ENCODE data around the gene OSBP. TPM values are rescaled to one million over a fixed set of nuclear protein-coding genes. Genes with fewer than 3 reads are reported as not detected.

OSBP gene
- total RNA-seq, 2 donors from 2014 or later: 41.2 to 44.3 TPM

DNA sequence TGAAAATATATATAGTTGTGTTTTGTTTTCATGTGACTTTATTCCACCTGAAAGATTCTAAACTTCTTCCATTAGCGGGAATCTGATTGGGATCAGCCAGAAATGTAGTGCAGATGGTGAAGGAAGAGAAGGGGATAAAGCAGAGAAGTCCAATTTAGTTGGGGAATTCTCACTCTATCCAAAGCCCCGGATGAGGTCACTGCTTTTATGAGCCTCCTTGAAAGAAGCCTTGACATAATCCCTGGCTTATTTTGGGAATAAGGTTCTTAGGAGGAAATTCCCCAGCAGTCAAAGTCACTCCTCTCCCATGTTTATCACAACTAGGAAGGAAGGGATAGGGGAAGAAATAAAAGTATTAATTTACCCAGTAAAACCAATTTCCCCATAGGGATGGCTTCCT, 41.1 kb downstream of the OSBP start:
- 89% methylated on average over 2 of the region's 2 CpGs; no CpG with 5 or more reads in 1 of the 2 experiments for WGBS, 2 experiments (ENCODE audit: insufficient coverage in 1 of 2, insufficient read length in 1 of 2)
- no peaks in the 10 kb centered on the region for H3K9me3 Mint-ChIP-seq
- Histone ChIP-seq H3K4me1 (ENCODE audit: control insufficient read depth, insufficient read depth, low read length) (no peaks in the 10 kb centered on the region), H3K27me3 (ENCODE audit: control insufficient read depth, insufficient read depth, low read length, poor library complexity, severe bottlenecking) (no peaks in the 10 kb centered on the region), H3K36me3 (ENCODE audit: control insufficient read depth, insufficient read depth, low read length) (peaks cover 51% of the 10 kb centered on the region), H3K4me3 (ENCODE audit: low read length) (no peak overlapping the region), H3K9me3 (ENCODE audit: control insufficient read depth, low read length) (no peaks in the 10 kb centered on the region), H3K27ac (ENCODE audit: low read depth, low read length) (no peak overlapping the region), H3K9ac (ENCODE audit: extremely low read depth, low read length, poor library complexity, severe bottlenecking) (no peak overlapping the region)
- TF ChIP-seq, protein P1, sequence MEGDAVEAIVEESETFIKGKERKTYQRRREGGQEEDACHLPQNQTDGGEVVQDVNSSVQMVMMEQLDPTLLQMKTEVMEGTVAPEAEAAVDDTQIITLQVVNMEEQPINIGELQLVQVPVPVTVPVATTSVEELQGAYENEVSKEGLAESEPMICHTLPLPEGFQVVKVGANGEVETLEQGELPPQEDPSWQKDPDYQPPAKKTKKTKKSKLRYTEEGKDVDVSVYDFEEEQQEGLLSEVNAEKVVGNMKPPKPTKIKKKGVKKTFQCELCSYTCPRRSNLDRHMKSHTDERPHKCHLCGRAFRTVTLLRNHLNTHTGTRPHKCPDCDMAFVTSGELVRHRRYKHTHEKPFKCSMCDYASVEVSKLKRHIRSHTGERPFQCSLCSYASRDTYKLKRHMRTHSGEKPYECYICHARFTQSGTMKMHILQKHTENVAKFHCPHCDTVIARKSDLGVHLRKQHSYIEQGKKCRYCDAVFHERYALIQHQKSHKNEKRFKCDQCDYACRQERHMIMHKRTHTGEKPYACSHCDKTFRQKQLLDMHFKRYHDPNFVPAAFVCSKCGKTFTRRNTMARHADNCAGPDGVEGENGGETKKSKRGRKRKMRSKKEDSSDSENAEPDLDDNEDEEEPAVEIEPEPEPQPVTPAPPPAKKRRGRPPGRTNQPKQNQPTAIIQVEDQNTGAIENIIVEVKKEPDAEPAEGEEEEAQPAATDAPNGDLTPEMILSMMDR (conservative IDR thresholded peaks at IDR 0.05): no peak
- no peak for DNase-seq
- H3K27ac Mint-ChIP-seq: no peak overlapping the region
- H3K36me3 Mint-ChIP-seq (ENCODE audit: low read depth): peaks cover 47% of the 10 kb centered on the region
- no peak overlapping the region for H3K4me3 Mint-ChIP-seq
- H3K4me1 Mint-ChIP-seq: no peaks in the 10 kb centered on the region
- no peaks in the 10 kb centered on the region for H3K27me3 Mint-ChIP-seq (ENCODE audit: insufficient read depth)

DNA sequence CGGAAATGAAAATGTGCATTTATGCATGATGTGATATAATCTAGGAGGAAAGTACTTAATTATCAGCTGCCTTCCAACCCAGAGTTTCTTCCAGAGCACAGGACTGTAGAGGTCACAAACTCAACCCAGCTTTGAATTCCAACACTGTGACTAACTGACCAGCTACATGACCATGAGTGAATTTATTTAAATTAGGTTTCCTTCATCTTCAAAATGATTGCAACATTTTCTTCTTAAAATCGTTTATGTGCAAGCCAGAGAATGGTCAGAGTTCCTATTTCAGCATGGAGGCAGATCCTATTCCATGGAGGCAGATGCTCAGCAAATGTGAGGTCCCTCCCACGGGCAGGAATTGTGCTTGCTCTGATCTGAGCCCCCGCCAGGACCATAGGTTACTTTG, 42.4 kb downstream of the OSBP start:
- H3K27ac ChIP-seq (ENCODE audit: low read depth, low read length): no peak overlapping the region
- no peak overlapping the region for H3K4me3 Mint-ChIP-seq
- peaks cover 38% of the 10 kb centered on the region for H3K36me3 ChIP-seq (ENCODE audit: control insufficient read depth, insufficient read depth, low read length)
- H3K27me3 ChIP-seq (ENCODE audit: control insufficient read depth, insufficient read depth, low read length, poor library complexity, severe bottlenecking): no peaks in the 10 kb centered on the region
- H3K9ac ChIP-seq (ENCODE audit: extremely low read depth, low read length, poor library complexity, severe bottlenecking): no peak overlapping the region
- no peaks in the 10 kb centered on the region for H3K4me1 ChIP-seq (ENCODE audit: control insufficient read depth, insufficient read depth, low read length)
- no peaks in the 10 kb centered on the region for H3K9me3 ChIP-seq (ENCODE audit: control insufficient read depth, low read length)
- no peak overlapping the region for H3K4me3 ChIP-seq (ENCODE audit: low read length)
- TF ChIP-seq, protein P1 (conservative IDR thresholded peaks at IDR 0.05): no peak
- H3K4me1 Mint-ChIP-seq: no peaks in the 10 kb centered on the region
- H3K27ac Mint-ChIP-seq: no peak overlapping the region
- DNase-seq: no peak
- peaks cover 34% of the 10 kb centered on the region for H3K36me3 Mint-ChIP-seq (ENCODE audit: low read depth)
- H3K9me3 Mint-ChIP-seq: no peaks in the 10 kb centered on the region
- WGBS, 2 experiments (ENCODE audit: insufficient coverage in 1 of 2, insufficient read length in 1 of 2): 93 to 100% methylated on average over 2 to 4 of the region's 4 CpGs
- no peaks in the 10 kb centered on the region for H3K27me3 Mint-ChIP-seq (ENCODE audit: insufficient read depth)

- no peaks in the 10 kb centered on the region for H3K9me3 Mint-ChIP-seq
- TF ChIP-seq, protein P1 (conservative IDR thresholded peaks at IDR 0.05): no peak
- H3K9ac ChIP-seq (ENCODE audit: extremely low read depth, low read length, poor library complexity, severe bottlenecking): no peak overlapping the region
- WGBS, 2 experiments (ENCODE audit: insufficient coverage in 1 of 2, insufficient read length in 1 of 2): 91 to 100% methylated on average over 1 to 5 of the region's 5 CpGs
- no peak for DNase-seq
- no peaks in the 10 kb centered on the region for H3K4me1 ChIP-seq (ENCODE audit: control insufficient read depth, insufficient read depth, low read length)
- no peaks in the 10 kb centered on the region for H3K9me3 ChIP-seq (ENCODE audit: control insufficient read depth, low read length)
- no peaks in the 10 kb centered on the region for H3K4me1 Mint-ChIP-seq
- peaks cover 28% of the 10 kb centered on the region for H3K36me3 ChIP-seq (ENCODE audit: control insufficient read depth, insufficient read depth, low read length)
- no peak overlapping the region for H3K4me3 Mint-ChIP-seq
- H3K36me3 Mint-ChIP-seq (ENCODE audit: low read depth): peaks cover 27% of the 10 kb centered on the region
- H3K4me3 ChIP-seq (ENCODE audit: low read length): no peak overlapping the region
- H3K27me3 Mint-ChIP-seq (ENCODE audit: insufficient read depth): no peaks in the 10 kb centered on the region
- H3K27me3 ChIP-seq (ENCODE audit: control insufficient read depth, insufficient read depth, low read length, poor library complexity, severe bottlenecking): no peaks in the 10 kb centered on the region
- H3K27ac Mint-ChIP-seq: no peak overlapping the region
- no peak overlapping the region for H3K27ac ChIP-seq (ENCODE audit: low read depth, low read length)
Observed at GRCh38 chr11:59572091-59572490, 43.5 kb downstream of the OSBP start.
